AG04450 (cell line): ENCODE results near the gene POLR3E. TPM values are rescaled to one million over a fixed set of nuclear protein-coding genes. Genes with fewer than 3 reads are reported as not detected.

Experiments
- CTCF ChIA-PET: fragments of 300-600, 350-600 bp; formaldehyde crosslinking; extraction: SDS; loops from one replicate; lab custom pipeline; 2022; ENCODE audit warnings: antibody characterized with exemption, inconsistent platforms; lab: Charles Lee
- POLR2A ChIA-PET: fragments of 350-600 bp; formaldehyde crosslinking; extraction: SDS; loops from one replicate; lab custom pipeline; 2021; ENCODE audit warnings: antibody characterized with exemption, inconsistent platforms; lab: Yijun Ruan, JAX
- DNase-seq: peaks from one replicate; pipeline ENCODE4 v3.0.0-alpha.2; 2011; ENCODE audit warnings: low read depth, low spot score
- H3K27ac ChIP-seq: one replicate; pipeline ENCODE4 v1.5.1; 2012; ENCODE audit warnings: low read depth, low read length, control low read depth
- H3K27me3 ChIP-seq: one replicate; pipeline ENCODE4 v1.6.0; 2012; ENCODE audit warnings: low read length; ENCODE audit not compliant: control insufficient read depth, insufficient read depth
- H3K4me3 ChIP-seq: 2 replicates; pipeline ENCODE4 v1.5.1; 2011; ENCODE audit warnings: mild to moderate bottlenecking, low read depth, low read length, control low read depth
- H3K9me3 ChIP-seq: 2 replicates; pipeline ENCODE4 v1.5.1; 2012; ENCODE audit warnings: low read length; ENCODE audit not compliant: control insufficient read depth, insufficient read depth
- polyA plus RNA-seq: library from polyadenylated mRNA; depleted of rRNA; stranded (reverse); fragments of >200 nt; gene quantifications from 2 replicates; pipeline ENCODE4 v1.2.3, GENCODE V29; 2011
- TF ChIP-seq, protein P1 (sequence below): IDR thresholded peaks from 2 replicates; pipeline ENCODE4 v1.5.1; 2011; ENCODE audit warnings: low read depth, low read length, control low read depth, inconsistent platforms

Gene POLR3E
- polyA plus RNA-seq, 1 experiment, result 32.0 TPM

- Histone ChIP-seq H3K27me3 (no peaks in the 10 kb centered on the region), H3K4me3 (peak overlapping the region; percentile 4), H3K27ac (peak overlapping the region; percentile 83), H3K9me3 (peaks cover 5% of the 10 kb centered on the region; the same call in 1 of the 2 replicates)
- TF ChIP-seq, protein P1, sequence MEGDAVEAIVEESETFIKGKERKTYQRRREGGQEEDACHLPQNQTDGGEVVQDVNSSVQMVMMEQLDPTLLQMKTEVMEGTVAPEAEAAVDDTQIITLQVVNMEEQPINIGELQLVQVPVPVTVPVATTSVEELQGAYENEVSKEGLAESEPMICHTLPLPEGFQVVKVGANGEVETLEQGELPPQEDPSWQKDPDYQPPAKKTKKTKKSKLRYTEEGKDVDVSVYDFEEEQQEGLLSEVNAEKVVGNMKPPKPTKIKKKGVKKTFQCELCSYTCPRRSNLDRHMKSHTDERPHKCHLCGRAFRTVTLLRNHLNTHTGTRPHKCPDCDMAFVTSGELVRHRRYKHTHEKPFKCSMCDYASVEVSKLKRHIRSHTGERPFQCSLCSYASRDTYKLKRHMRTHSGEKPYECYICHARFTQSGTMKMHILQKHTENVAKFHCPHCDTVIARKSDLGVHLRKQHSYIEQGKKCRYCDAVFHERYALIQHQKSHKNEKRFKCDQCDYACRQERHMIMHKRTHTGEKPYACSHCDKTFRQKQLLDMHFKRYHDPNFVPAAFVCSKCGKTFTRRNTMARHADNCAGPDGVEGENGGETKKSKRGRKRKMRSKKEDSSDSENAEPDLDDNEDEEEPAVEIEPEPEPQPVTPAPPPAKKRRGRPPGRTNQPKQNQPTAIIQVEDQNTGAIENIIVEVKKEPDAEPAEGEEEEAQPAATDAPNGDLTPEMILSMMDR, result no peak
- peak; percentile 39 for DNase-seq
- CTCF ChIA-PET, result interaction anchor here (1.1 to 1.4 kb wide), 2 partner anchors 16 to 28 kb away, joined by 3 to 5 read pairs; no protein-coding TSS in a partner anchor
- POLR2A ChIA-PET, result interaction anchor here (0.9 to 2.1 kb wide), 7 partner anchors 11 to 40 kb away, joined by 4 to 16 read pairs (median 11); no protein-coding TSS in a partner anchor
These were observed 72.1 kb downstream of the POLR3E start for GRCh38 chr16:22369221-22369811.

GRCh38 chr16:22370038-22370820, 73.0 kb downstream of the POLR3E start:
- POLR2A ChIA-PET, result interaction anchor here (0.9 to 2.1 kb wide), 7 partner anchors 12 to 41 kb away, joined by 4 to 16 read pairs (median 11); no protein-coding TSS in a partner anchor
- H3K27me3 ChIP-seq, result no peaks in the 10 kb centered on the region

DNA sequence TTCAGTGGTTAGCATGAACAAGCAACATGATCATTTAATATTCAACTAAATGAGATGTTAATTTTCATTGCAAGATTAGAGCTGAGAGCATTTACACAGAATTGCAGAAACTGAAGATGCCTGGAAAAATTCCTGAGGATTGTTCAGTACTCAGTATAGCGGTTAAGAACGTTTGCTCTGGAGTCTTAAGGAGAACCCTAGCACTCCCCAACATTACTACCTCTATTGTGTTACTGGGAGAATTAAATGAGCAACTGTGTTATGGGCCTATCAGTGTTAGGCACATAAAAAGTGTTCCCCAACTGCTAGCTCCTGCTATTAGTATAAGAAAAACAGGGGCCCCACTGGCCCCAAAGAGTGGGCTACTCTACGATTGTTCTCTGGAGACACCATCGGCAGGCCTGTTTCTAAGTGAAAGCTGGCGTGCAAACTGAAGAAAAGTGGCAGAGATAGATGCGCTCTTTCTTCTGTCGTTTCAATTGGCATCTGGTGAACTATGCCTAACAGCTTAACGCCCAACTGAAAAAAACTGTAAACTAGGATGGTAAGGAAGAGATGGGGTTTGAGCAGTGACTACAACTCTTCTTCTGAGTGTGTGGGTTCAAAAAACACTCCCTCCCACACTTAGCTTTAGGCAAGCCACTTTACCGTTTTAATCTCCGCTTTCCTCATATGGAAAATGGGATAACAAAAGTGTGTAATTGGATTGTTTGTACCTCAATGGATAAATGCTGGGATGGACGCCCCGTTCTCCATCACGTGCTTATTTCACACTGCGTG, 75.9 kb downstream of the POLR3E start:
- Histone ChIP-seq H3K27me3 (no peaks in the 10 kb centered on the region), H3K4me3 (peak overlapping the region; percentile 91), H3K27ac (peak overlapping the region; percentile 12), H3K9me3 (peaks cover 5% of the 10 kb centered on the region; the same call in 1 of the 2 replicates)
- DNase-seq, result no peak
- ChIA-PET POLR2A (interaction anchor here (1.0 to 4.3 kb wide), 4 partner anchors 14 to 52 kb away, joined by 3 to 36 read pairs (median 8); no protein-coding TSS in a partner anchor), CTCF (interaction anchor here (1.0 to 1.2 kb wide), 2 partner anchors 52 to 54 kb away, joined by 3 read pairs; no protein-coding TSS in a partner anchor)
- TF ChIP-seq, protein P1, result no peak

More at GRCh38 chr16:22370038-22370820, 73.0 kb downstream of the POLR3E start:
- H3K27ac ChIP-seq, result peak overlapping the region; percentile 96
- TF ChIP-seq, protein P1, result no peak
- CTCF ChIA-PET, result interaction anchor here (0.9 to 1.4 kb wide), 3 partner anchors 17 to 70 kb away, joined by 3 to 5 read pairs (median 4); no protein-coding TSS in a partner anchor
- peak overlapping the region; percentile 45 for H3K4me3 ChIP-seq
- peaks cover 5% of the 10 kb centered on the region; the same call in 1 of the 2 replicates for H3K9me3 ChIP-seq
- DNase-seq, result peak; percentile 77

GRCh38 chr16:22373662-22374310, 76.6 kb downstream of the POLR3E start:
- no peak for DNase-seq
- ChIA-PET POLR2A (interaction anchor here (0.6 to 4.3 kb wide), 5 partner anchors 11 to 53 kb away, joined by 3 to 36 read pairs (median 7); no protein-coding TSS in a partner anchor), CTCF (interaction anchor here (1.0 kb wide), 1 partner anchor 55 kb away, joined by 3 read pairs; no protein-coding TSS in a partner anchor)
- Histone ChIP-seq H3K9me3 (peaks cover 5% of the 10 kb centered on the region; the same call in 1 of the 2 replicates), H3K27me3 (no peaks in the 10 kb centered on the region), H3K4me3 (peak overlapping the region; percentile 91), H3K27ac (peak overlapping the region; percentile 66)
- TF ChIP-seq, protein P1, result no peak
